HEK293 (cell line): Measurements from ENCODE around the gene TRIM47.

Experiments
- GLI4 ChIP-seq: fragments of 450-650 bp; formaldehyde crosslinking; IDR thresholded peaks from 2 replicates; pipeline ENCODE4 v1.5.1; 2016; ENCODE audit warnings: missing biosample characterization, missing genetic modification characterization
- TF ChIP-seq, protein P1 (sequence below): fragments of 450-650 bp; formaldehyde crosslinking; IDR thresholded peaks from 2 replicates; pipeline ENCODE4 v1.5.1; 2016; ENCODE audit warnings: missing biosample characterization, missing genetic modification characterization
- TF ChIP-seq, protein P2 (sequence below): fragments of 450-650 bp; formaldehyde crosslinking; IDR thresholded peaks from 2 replicates; pipeline ENCODE4 v1.5.1; 2016; ENCODE audit warnings: missing biosample characterization, missing genetic modification characterization, low read depth

DNA sequence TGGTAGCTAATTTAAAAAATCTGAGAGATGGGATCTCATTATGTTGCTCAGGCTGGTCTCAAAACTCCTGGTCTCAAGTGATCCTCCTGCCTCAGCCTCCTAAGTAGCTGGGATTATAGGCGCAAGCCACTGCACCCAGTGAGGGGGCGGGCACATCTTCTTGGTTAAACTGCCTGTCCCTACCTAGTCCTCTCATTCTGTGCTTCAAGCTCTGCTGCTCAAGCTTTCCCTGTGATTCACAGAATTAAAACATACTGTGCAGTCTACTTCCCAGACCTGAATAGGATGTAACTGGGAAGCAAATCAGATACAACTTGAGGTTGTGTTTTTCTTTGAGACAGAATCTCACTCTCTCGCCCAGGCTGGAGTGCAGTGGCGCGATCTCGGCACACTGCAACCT is 24.0 kb upstream of the TRIM47 start:
- TF ChIP-seq, protein P1, sequence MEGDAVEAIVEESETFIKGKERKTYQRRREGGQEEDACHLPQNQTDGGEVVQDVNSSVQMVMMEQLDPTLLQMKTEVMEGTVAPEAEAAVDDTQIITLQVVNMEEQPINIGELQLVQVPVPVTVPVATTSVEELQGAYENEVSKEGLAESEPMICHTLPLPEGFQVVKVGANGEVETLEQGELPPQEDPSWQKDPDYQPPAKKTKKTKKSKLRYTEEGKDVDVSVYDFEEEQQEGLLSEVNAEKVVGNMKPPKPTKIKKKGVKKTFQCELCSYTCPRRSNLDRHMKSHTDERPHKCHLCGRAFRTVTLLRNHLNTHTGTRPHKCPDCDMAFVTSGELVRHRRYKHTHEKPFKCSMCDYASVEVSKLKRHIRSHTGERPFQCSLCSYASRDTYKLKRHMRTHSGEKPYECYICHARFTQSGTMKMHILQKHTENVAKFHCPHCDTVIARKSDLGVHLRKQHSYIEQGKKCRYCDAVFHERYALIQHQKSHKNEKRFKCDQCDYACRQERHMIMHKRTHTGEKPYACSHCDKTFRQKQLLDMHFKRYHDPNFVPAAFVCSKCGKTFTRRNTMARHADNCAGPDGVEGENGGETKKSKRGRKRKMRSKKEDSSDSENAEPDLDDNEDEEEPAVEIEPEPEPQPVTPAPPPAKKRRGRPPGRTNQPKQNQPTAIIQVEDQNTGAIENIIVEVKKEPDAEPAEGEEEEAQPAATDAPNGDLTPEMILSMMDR = no peak
- TF ChIP-seq GLI4 (tag by site-specific recombination) = no peak
- TF ChIP-seq, protein P2, sequence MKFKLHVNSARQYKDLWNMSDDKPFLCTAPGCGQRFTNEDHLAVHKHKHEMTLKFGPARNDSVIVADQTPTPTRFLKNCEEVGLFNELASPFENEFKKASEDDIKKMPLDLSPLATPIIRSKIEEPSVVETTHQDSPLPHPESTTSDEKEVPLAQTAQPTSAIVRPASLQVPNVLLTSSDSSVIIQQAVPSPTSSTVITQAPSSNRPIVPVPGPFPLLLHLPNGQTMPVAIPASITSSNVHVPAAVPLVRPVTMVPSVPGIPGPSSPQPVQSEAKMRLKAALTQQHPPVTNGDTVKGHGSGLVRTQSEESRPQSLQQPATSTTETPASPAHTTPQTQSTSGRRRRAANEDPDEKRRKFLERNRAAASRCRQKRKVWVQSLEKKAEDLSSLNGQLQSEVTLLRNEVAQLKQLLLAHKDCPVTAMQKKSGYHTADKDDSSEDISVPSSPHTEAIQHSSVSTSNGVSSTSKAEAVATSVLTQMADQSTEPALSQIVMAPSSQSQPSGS (tag by site-specific recombination) = no peak
